ENCODE data around the gene SIRPB2.
"Not testable (repeated sequence)": the region's sequence is repeated elsewhere in the genome, so short reads cannot be mapped to it uniquely, and the experiment has no call there.

SIRPB2 gene

GRCh38 chr20:1505361-1505760, 14.1 kb upstream of the SIRPB2 start:
- ChIA-PET CTCF (no interaction called here), POLR2A (no interaction called here)
- TF ChIP-seq FOXK2 (IDR thresholded peaks at IDR 0.05): no peak
- no peak for TF ChIP-seq PKNOX1 (IDR thresholded peaks at IDR 0.05)
- no peak for TF ChIP-seq ARNT (IDR thresholded peaks at IDR 0.05)
- no peak for TF ChIP-seq NFRKB (IDR thresholded peaks at IDR 0.05)
- TF ChIP-seq ZNF384 (IDR thresholded peaks at IDR 0.05): no peak
- no peak for TF ChIP-seq L3MBTL2 (conservative IDR thresholded peaks at IDR 0.05)
- TF ChIP-seq HDGF (IDR thresholded peaks at IDR 0.05; ENCODE audit: borderline replicate concordance): no peak
- no peak for TF ChIP-seq TARDBP (IDR thresholded peaks at IDR 0.05)
- no peak for TF ChIP-seq CTBP1 (IDR thresholded peaks at IDR 0.05; ENCODE audit: borderline replicate concordance)
- TF ChIP-seq BHLHE40 (IDR thresholded peaks at IDR 0.05; ENCODE audit: borderline replicate concordance): no peak
- no peak for TF ChIP-seq SP1 (IDR thresholded peaks at IDR 0.05)
- TF ChIP-seq FOXM1 (IDR thresholded peaks at IDR 0.05; ENCODE audit: borderline replicate concordance): no peak
- no peak for TF ChIP-seq ELF4 (IDR thresholded peaks at IDR 0.05)
- TF ChIP-seq FOXA1 (IDR thresholded peaks at IDR 0.05): no peak
- no peak for TF ChIP-seq SUZ12 (IDR thresholded peaks at IDR 0.05)
- TF ChIP-seq LEF1 (IDR thresholded peaks at IDR 0.05; ENCODE audit: borderline replicate concordance): no peak

DNA sequence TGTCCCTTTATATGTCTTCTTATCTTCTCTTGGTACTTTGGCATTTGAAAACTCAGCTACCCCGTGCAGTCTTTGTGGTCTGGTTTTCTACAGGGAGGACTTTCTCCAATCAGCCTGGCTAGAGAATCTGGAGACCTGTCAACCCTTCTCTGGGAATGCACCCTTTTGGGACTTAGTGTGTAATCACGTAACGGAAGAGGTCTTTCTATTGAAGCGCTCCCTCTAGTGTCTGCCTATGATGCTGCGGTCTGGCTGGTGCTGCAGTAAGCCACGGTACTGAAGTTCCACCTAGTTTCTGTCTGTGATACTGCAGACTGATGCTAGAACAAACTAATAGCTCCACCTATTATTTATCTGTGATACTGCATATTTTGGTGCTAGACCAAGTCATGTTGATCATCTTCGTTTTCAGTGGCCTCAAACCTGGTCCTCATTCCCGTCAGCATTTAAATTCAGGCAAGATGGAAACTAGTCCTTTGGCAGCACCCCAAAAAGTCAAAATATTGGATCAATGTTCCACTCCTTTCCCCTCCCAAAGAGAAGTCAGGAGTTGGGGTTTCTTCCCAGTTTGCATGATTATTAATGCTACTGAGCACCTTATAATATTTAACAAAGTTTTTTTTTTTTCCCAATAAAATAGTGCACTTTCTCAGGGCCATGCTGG, 12.5 kb upstream of the SIRPB2 start:
- no peak for TF ChIP-seq NFRKB (IDR thresholded peaks at IDR 0.05)
- peak; percentile 83 for DNase-seq (ENCODE audit: extremely low spot score)
- ChIA-PET POLR2A (interaction anchor here (1.1 kb wide), 1 partner anchor 11 kb away, joined by 6 read pairs; no protein-coding TSS in a partner anchor), CTCF (interaction anchor here (0.5 to 0.8 kb wide), 7 partner anchors 11 to 386 kb away, joined by 3 to 4 read pairs (median 3); no protein-coding TSS in a partner anchor)

More at GRCh38 chr20:1505361-1505760, 14.1 kb upstream of the SIRPB2 start:
- no peak for DNase-seq (ENCODE audit: extremely low spot score)

GRCh38 chr20:1500496-1500895, 9.3 kb upstream of the SIRPB2 start:
- no peak for DNase-seq (ENCODE audit: extremely low spot score)
- CTCF ChIA-PET: interaction anchor here (0.8 kb wide), 1 partner anchor 276 kb away, joined by 3 read pairs; no protein-coding TSS in a partner anchor
- POLR2A ChIA-PET: no interaction called here
- TF ChIP-seq HDGF (IDR thresholded peaks at IDR 0.05; ENCODE audit: borderline replicate concordance) (no peak), L3MBTL2 (conservative IDR thresholded peaks at IDR 0.05) (no peak), SUZ12 (IDR thresholded peaks at IDR 0.05) (no peak), FOXM1 (IDR thresholded peaks at IDR 0.05; ENCODE audit: borderline replicate concordance) (no peak), FOXK2 (IDR thresholded peaks at IDR 0.05) (no peak), SP1 (IDR thresholded peaks at IDR 0.05) (no peak), LEF1 (IDR thresholded peaks at IDR 0.05; ENCODE audit: borderline replicate concordance) (no peak), ELF4 (IDR thresholded peaks at IDR 0.05) (no peak), ARNT (IDR thresholded peaks at IDR 0.05) (no peak), PKNOX1 (IDR thresholded peaks at IDR 0.05) (no peak), TARDBP (IDR thresholded peaks at IDR 0.05) (no peak), FOXA1 (IDR thresholded peaks at IDR 0.05) (no peak), BHLHE40 (IDR thresholded peaks at IDR 0.05; ENCODE audit: borderline replicate concordance) (no peak), CTBP1 (IDR thresholded peaks at IDR 0.05; ENCODE audit: borderline replicate concordance) (no peak), NFRKB (IDR thresholded peaks at IDR 0.05) (no peak), ZNF384 (IDR thresholded peaks at IDR 0.05) (no peak)

- no peak for DNase-seq (ENCODE audit: extremely low spot score)
- ChIA-PET POLR2A (no interaction called here), CTCF (no interaction called here)
- no peak for TF ChIP-seq LEF1 (IDR thresholded peaks at IDR 0.05; ENCODE audit: borderline replicate concordance)
- no peak for TF ChIP-seq SP1 (IDR thresholded peaks at IDR 0.05)
- no peak for TF ChIP-seq L3MBTL2 (conservative IDR thresholded peaks at IDR 0.05)
- no peak for TF ChIP-seq ZNF384 (IDR thresholded peaks at IDR 0.05)
- no peak for TF ChIP-seq TARDBP (IDR thresholded peaks at IDR 0.05)
- no peak for TF ChIP-seq HDGF (IDR thresholded peaks at IDR 0.05; ENCODE audit: borderline replicate concordance)
- TF ChIP-seq SUZ12 (IDR thresholded peaks at IDR 0.05): no peak
- no peak for TF ChIP-seq BHLHE40 (IDR thresholded peaks at IDR 0.05; ENCODE audit: borderline replicate concordance)
- TF ChIP-seq CTBP1 (IDR thresholded peaks at IDR 0.05; ENCODE audit: borderline replicate concordance): no peak
- no peak for TF ChIP-seq FOXM1 (IDR thresholded peaks at IDR 0.05; ENCODE audit: borderline replicate concordance)
- TF ChIP-seq FOXA1 (IDR thresholded peaks at IDR 0.05): no peak
- no peak for TF ChIP-seq PKNOX1 (IDR thresholded peaks at IDR 0.05)
- TF ChIP-seq ARNT (IDR thresholded peaks at IDR 0.05): no peak
- TF ChIP-seq ELF4 (IDR thresholded peaks at IDR 0.05): no peak
Measured at GRCh38 chr20:1499528-1500420, 8.6 kb upstream of the SIRPB2 start.

- POLR2A ChIA-PET; DNase-seq (ENCODE audit: extremely low spot score); CTCF ChIA-PET: not testable (repeated sequence)
Measured at GRCh38 chr20:1497371-1497770, 6.2 kb upstream of the SIRPB2 start.

GRCh38 chr20:1496930-1497329, 5.7 kb upstream of the SIRPB2 start:
- no peak for TF ChIP-seq L3MBTL2 (conservative IDR thresholded peaks at IDR 0.05)
- no peak for TF ChIP-seq PKNOX1 (IDR thresholded peaks at IDR 0.05)
- TF ChIP-seq ARNT (IDR thresholded peaks at IDR 0.05): no peak
- no peak for TF ChIP-seq CTBP1 (IDR thresholded peaks at IDR 0.05; ENCODE audit: borderline replicate concordance)
- no peak for TF ChIP-seq TARDBP (IDR thresholded peaks at IDR 0.05)
- TF ChIP-seq BHLHE40 (IDR thresholded peaks at IDR 0.05; ENCODE audit: borderline replicate concordance): no peak
- TF ChIP-seq HDGF (IDR thresholded peaks at IDR 0.05; ENCODE audit: borderline replicate concordance): no peak
- no peak for TF ChIP-seq SP1 (IDR thresholded peaks at IDR 0.05)
- TF ChIP-seq ELF4 (IDR thresholded peaks at IDR 0.05): no peak
- no peak for TF ChIP-seq LEF1 (IDR thresholded peaks at IDR 0.05; ENCODE audit: borderline replicate concordance)
- TF ChIP-seq ZNF384 (IDR thresholded peaks at IDR 0.05): no peak
- no peak for TF ChIP-seq FOXA1 (IDR thresholded peaks at IDR 0.05)
- no peak for TF ChIP-seq NFRKB (IDR thresholded peaks at IDR 0.05)
- TF ChIP-seq SUZ12 (IDR thresholded peaks at IDR 0.05): no peak
- DNase-seq (ENCODE audit: extremely low spot score): no peak
- ChIA-PET CTCF (no interaction called here), POLR2A (no interaction called here)
